Stromal cell of bone marrow (primary cell): ENCODE measurements around the gene SLC2A10.

Source experiments
- DNase-seq: peaks from one replicate; pipeline ENCODE4 v3.0.0-alpha.2; 2012; ENCODE audit warnings: low read depth

Gene SLC2A10

GRCh38 chr20:46682063-46682821 lies 27.2 kb upstream of the SLC2A10 start:
- DNase-seq = no peak

GRCh38 chr20:46683011-46683667 lies 26.3 kb upstream of the SLC2A10 start:
- no peak for DNase-seq

GRCh38 chr20:46683668-46683938 lies 25.8 kb upstream of the SLC2A10 start:
- no peak for DNase-seq

GRCh38 chr20:46683939-46684750 lies 25.3 kb upstream of the SLC2A10 start:
- peak; percentile 44 for DNase-seq

- DNase-seq = no peak
These were observed 21.0 kb upstream of the SLC2A10 start for GRCh38 chr20:46688151-46689081.

- peak; percentile 100 for DNase-seq
These were observed 20.2 kb upstream of the SLC2A10 start, which contains the start of gene TP53RK for GRCh38 chr20:46689082-46689753. Gene TP53RK (minus strand): TSS chr20:46689444. CDS start chr20:46689414, 30 bp downstream.

- no peak for DNase-seq
These were observed 19.7 kb upstream of the SLC2A10 start for GRCh38 chr20:46689754-46690085.

- DNase-seq = no peak
These were observed 19.0 kb upstream of the SLC2A10 start for GRCh38 chr20:46690219-46691106.

- DNase-seq = no peak
These were observed 18.3 kb upstream of the SLC2A10 start for GRCh38 chr20:46691196-46691595.

- DNase-seq = peak; percentile 48
These were observed 15.0 kb upstream of the SLC2A10 start for GRCh38 chr20:46694484-46694883.

- peak; percentile 54 for DNase-seq
These were observed 13.6 kb upstream of the SLC2A10 start for GRCh38 chr20:46695892-46696291.

- DNase-seq = no peak
These were observed 12.6 kb upstream of the SLC2A10 start for GRCh38 chr20:46696791-46697279.

GRCh38 chr20:46698788-46699187 lies 10.7 kb upstream of the SLC2A10 start:
- DNase-seq = no peak

- no peak for DNase-seq
These were observed 9.6 kb upstream of the SLC2A10 start for GRCh38 chr20:46699651-46700359.

- no peak for DNase-seq
These were observed 9.0 kb upstream of the SLC2A10 start for GRCh38 chr20:46700481-46700880.

- DNase-seq = no peak
These were observed 8.4 kb upstream of the SLC2A10 start for GRCh38 chr20:46701057-46701456.

GRCh38 chr20:46701556-46701955 lies 7.9 kb upstream of the SLC2A10 start:
- no peak for DNase-seq

- DNase-seq = no peak
These were observed 7.5 kb upstream of the SLC2A10 start for GRCh38 chr20:46701986-46702385.

GRCh38 chr20:46702447-46703203 lies 6.8 kb upstream of the SLC2A10 start:
- DNase-seq = no peak
